SK-N-SH (cell line): Measurements from ENCODE around the gene NIBAN1.

Experiments used
- CTCF ChIP-seq: fragments of 200-600 bp; sonication (generic); IDR thresholded peaks from 2 replicates; pipeline ENCODE4 v1.6.1; 2017; ENCODE audit warnings: antibody characterized with exemption, mild to moderate bottlenecking, moderate library complexity
- ELF1 ChIP-seq: IDR thresholded peaks from 2 replicates; pipeline ENCODE4 v1.4.0; 2012
- EP300 ChIP-seq, 2 experiments: IDR thresholded peaks; 2 replicates each; pipeline versions ENCODE4 v1.4.0 to v1.6.1; 2012; ENCODE audit warnings: borderline replicate concordance in 1 of 2, low read depth in 1 of 2, low read length in 1 of 2
- FOXM1 ChIP-seq: IDR thresholded peaks from 2 replicates; pipeline ENCODE4 v1.4.0; 2012; ENCODE audit warnings: low read depth, mild to moderate bottlenecking
- MAX ChIP-seq: IDR thresholded peaks from 2 replicates; pipeline ENCODE4 v1.4.0; 2012; ENCODE audit warnings: low read depth
- POLR2AphosphoS5 ChIP-seq: IDR thresholded peaks from 2 replicates; pipeline ENCODE4 v1.6.1; 2012; ENCODE audit warnings: low read depth, low read length
- RAD21 ChIP-seq: IDR thresholded peaks from 2 replicates; pipeline ENCODE4 v1.6.1; 2012; ENCODE audit warnings: mild to moderate bottlenecking, low read length
- RCOR1 ChIP-seq: fragments of 150-350 bp; IDR thresholded peaks from 2 replicates; pipeline ENCODE4 v1.6.1; 2017; ENCODE audit warnings: antibody characterized with exemption, low read length
- RXRA ChIP-seq: IDR thresholded peaks from 2 replicates; pipeline ENCODE4 v1.4.0; 2012; ENCODE audit warnings: low read depth, mild to moderate bottlenecking, borderline replicate concordance
- SMC3 ChIP-seq: IDR thresholded peaks from 2 replicates; pipeline ENCODE4 v1.6.1; 2012; ENCODE audit warnings: low read depth, low read length, improper control_type of control experiment
- TCF12 ChIP-seq: IDR thresholded peaks from 2 replicates; pipeline ENCODE4 v1.4.0; 2012

GRCh38 chr1:184972315-184973055 is 1.8 kb downstream of the NIBAN1 start:
- TF ChIP-seq RAD21 = no peak
- TF ChIP-seq MAX = no peak
- no peak for TF ChIP-seq SMC3
- TF ChIP-seq EP300 (IDR thresholded peaks at IDR 0.05; ENCODE audit: borderline replicate concordance in 1 of 2, low read depth in 1 of 2, low read length in 1 of 2) = no peak
- no peak for TF ChIP-seq ELF1
- TF ChIP-seq CTCF = no peak
- no peak for TF ChIP-seq TCF12
- no peak for TF ChIP-seq FOXM1
- TF ChIP-seq POLR2AphosphoS5 = no peak
- no peak for TF ChIP-seq RCOR1
- no peak for TF ChIP-seq RXRA
